ENCODE measurements around the gene HSD17B12.

Gene HSD17B12

DNA sequence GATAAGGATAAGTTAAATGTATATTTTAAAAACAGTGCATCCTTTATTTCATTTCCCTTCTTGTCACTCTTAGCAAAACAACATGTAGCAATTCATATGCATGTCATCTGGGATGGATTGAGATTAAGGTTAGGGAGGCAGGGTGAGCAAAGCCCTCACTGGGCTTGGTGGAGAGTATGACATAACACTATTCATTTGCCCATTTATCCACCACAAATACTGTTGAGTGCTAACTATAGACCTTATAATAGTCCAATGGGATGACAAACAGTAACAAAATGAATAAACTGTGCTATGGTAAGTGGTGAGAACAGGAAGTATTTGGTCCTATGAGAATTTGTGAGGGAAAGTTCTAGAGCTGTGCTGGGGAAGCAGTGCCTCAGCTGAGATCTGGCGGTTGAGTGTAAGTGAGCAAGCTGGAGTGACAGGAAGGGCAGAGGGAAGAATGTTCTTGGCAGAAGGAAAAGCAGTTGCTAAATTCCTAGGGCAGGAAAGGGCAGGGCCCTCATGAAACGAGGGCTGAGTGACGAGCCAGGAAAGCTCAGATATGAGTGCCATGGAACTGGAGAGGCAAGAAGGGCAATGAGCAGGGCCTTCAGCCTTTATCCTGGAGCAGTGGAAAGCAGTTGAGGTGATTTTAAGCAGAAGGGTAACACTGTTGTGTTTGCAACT, 6.7 kb downstream of the HSD17B12 start:
- CTCF ChIA-PET, result interaction anchor here (1.8 kb wide), 1 partner anchor 19 kb away, joined by 5 read pairs; no protein-coding TSS in a partner anchor
- no peak for DNase-seq (ENCODE audit: extremely low spot score)
- TF ChIP-seq, protein P1, sequence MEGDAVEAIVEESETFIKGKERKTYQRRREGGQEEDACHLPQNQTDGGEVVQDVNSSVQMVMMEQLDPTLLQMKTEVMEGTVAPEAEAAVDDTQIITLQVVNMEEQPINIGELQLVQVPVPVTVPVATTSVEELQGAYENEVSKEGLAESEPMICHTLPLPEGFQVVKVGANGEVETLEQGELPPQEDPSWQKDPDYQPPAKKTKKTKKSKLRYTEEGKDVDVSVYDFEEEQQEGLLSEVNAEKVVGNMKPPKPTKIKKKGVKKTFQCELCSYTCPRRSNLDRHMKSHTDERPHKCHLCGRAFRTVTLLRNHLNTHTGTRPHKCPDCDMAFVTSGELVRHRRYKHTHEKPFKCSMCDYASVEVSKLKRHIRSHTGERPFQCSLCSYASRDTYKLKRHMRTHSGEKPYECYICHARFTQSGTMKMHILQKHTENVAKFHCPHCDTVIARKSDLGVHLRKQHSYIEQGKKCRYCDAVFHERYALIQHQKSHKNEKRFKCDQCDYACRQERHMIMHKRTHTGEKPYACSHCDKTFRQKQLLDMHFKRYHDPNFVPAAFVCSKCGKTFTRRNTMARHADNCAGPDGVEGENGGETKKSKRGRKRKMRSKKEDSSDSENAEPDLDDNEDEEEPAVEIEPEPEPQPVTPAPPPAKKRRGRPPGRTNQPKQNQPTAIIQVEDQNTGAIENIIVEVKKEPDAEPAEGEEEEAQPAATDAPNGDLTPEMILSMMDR (IDR thresholded peaks at IDR 0.05; ENCODE audit: control extremely low read depth, extremely low read depth, low read depth, missing control alignments), result no peak
- POLR2A ChIA-PET, result no interaction called here

DNA sequence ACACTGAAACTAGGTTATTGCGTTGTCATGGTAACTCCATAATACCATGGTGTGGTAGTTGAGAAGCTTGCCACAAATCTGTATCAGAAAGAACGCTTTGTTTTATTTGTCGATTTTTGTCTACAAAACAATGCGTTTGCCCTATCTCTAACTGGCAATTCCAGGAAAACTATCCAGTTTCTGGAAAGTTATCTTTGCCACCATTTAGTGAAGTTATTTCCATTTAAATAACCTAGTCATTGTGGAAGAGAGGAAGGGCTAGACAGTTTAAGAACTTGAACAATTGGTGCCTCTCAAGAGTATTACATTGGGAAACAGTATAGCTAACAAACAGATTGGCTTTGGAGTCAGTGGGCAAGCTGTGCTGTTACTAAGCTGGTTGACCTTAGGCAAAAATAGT, 7.9 kb downstream of the HSD17B12 start:
- CTCF ChIA-PET, result interaction anchor here (1.3 kb wide), 1 partner anchor 121 kb away, joined by 3 read pairs; no protein-coding TSS in a partner anchor
- DNase-seq (ENCODE audit: extremely low spot score), result no peak
- POLR2A ChIA-PET, result no interaction called here
- TF ChIP-seq, protein P1 (IDR thresholded peaks at IDR 0.05; ENCODE audit: control extremely low read depth, extremely low read depth, low read depth, missing control alignments), result no peak

DNA sequence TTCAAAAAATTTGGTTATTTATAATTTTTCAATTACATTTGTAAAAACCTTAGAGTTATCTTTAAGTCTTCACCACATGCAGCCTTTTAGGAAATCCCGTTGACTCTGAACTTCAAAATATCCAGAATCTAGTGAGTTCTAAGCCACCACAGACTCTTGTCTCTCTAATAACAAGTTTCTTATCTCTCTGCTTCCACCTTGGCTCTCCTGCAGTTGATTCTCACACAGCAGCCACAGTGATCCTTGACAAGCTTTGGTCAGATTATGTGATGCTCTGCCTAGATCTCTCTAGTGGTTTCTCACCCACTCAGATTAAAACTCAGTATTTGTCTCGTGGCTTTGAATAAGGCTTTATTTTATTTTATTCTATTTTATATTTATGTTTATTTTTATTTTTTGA, 8.6 kb downstream of the HSD17B12 start:
- ChIA-PET CTCF (interaction anchor here (1.3 kb wide), 1 partner anchor 122 kb away, joined by 3 read pairs; no protein-coding TSS in a partner anchor), POLR2A (no interaction called here)
- TF ChIP-seq, protein P1 (IDR thresholded peaks at IDR 0.05; ENCODE audit: control extremely low read depth, extremely low read depth, low read depth, missing control alignments), result no peak
- DNase-seq (ENCODE audit: extremely low spot score), result no peak

DNA sequence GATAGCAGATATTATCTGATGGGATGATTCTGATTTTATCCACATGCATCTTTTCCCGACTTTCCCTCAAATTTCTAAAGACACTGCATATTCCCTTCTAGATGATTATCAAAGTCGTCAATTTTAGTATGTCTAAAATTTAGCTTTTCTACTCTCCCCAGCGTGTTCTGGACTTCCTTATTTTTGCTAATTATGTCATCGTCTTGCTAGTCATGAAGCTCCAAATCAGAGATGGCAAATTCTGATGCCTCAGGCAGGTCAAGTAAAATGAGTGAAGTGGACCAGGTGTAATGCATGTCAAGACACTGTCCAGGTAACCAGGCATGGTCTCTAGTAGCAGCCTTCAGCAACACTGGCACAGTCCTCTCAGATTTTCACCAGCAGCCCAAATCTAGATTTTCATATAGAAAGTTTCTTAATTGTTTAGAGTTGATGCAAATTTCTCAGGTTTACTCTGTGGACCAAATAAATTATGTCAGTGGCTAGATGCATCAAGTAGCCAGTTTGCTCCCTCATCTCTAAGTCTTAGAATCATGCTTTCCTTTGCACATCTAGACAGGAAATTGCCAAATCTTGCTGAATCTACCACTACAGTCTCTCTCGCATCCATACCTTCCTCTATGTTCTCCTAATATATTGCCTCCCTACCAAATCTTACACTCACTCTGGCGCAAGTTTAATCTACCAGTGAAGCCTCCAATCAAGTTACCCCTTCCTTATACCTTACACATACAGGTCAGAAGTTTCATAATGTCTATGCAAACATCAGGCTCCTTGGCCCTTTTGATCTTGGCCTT, 10.6 kb downstream of the HSD17B12 start:
- DNase-seq (ENCODE audit: extremely low spot score), result no peak
- ChIA-PET CTCF (interaction anchor here (1.0 to 1.5 kb wide), 2 partner anchors 17 to 21 kb away, joined by 3 to 4 read pairs; no protein-coding TSS in a partner anchor), POLR2A (no interaction called here)
- TF ChIP-seq, protein P1 (IDR thresholded peaks at IDR 0.05; ENCODE audit: control extremely low read depth, extremely low read depth, low read depth, missing control alignments), result no peak

DNA sequence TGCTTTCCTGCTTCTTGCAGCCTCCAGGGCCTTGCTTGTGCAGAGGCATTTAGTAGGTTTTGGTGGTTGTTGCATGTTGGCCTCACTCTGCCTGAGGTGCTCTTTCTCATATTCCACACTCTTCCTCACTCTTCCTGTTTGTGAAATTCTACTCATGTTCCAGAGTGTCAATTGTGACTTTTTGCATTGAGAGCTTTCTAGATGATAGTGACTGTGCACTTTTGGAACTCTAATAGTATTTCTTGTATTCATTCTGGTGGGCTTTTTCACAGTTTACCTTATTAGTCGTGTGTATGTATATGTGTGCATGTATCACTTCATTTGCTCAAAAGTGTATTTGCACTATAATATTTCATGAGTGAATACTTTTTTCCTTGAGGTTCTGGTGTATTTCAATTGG, 11.3 kb downstream of the HSD17B12 start:
- CTCF ChIA-PET, result no interaction called here
- no peak for DNase-seq (ENCODE audit: extremely low spot score)
- POLR2A ChIA-PET, result no interaction called here
- TF ChIP-seq, protein P1 (IDR thresholded peaks at IDR 0.05; ENCODE audit: control extremely low read depth, extremely low read depth, low read depth, missing control alignments), result no peak

DNA sequence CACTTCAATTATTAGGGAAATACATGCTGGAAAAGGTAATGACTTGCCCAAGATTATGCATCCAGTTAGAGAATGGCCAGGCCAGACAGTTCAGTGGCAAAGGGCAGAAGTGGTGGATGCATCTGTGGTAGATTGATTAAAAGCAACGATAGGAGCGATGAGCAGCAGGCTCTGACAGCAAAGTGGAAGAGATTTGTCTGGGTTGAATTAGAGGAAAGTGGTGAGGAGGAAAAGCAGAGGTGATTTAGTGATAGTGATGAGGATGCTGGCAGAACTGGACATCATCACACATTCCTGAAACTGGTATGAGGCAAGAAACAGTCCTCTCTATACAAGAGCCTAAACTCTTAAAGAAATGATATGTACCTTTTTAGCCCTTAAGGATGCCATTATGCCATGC, 12.5 kb downstream of the HSD17B12 start:
- CTCF ChIA-PET, result no interaction called here
- TF ChIP-seq, protein P1 (IDR thresholded peaks at IDR 0.05; ENCODE audit: control extremely low read depth, extremely low read depth, low read depth, missing control alignments), result no peak

More for the DNA sequence above, 12.5 kb downstream of the HSD17B12 start:
- DNase-seq (ENCODE audit: extremely low spot score), result no peak
- POLR2A ChIA-PET, result interaction anchor here (1.0 kb wide), 1 partner anchor 13 kb away, joined by 3 read pairs; no protein-coding TSS in a partner anchor
